NCI-H2171 (cell line): ENCODE data around the gene POLR1G.

Experiments used
- DNase-seq: peaks from one replicate; lab custom pipeline; 2025; lab: John Stamatoyannopoulos, UW

Gene POLR1G

GRCh38 chr19:45406226-45407090 lies at the start of gene POLR1G:
TSS of gene POLR1G (plus strand) at chr19:45406644. CDS start at chr19:45406697, 53 bp downstream.
- DNase-seq = peak; percentile 84

- no peak for DNase-seq
Observed at GRCh38 chr19:45356760-45357444, 49.5 kb upstream of the POLR1G start.

GRCh38 chr19:45357445-45357783 lies 49.0 kb upstream of the POLR1G start:
- DNase-seq = no peak

- no peak for DNase-seq
Observed at GRCh38 chr19:45358213-45358792, 48.1 kb upstream of the POLR1G start.

- DNase-seq = no peak
Observed at GRCh38 chr19:45361608-45362007, 44.8 kb upstream of the POLR1G start.

GRCh38 chr19:45362291-45362690 lies 44.2 kb upstream of the POLR1G start:
- DNase-seq = no peak

- no peak for DNase-seq
Observed at GRCh38 chr19:45363861-45364459, 42.5 kb upstream of the POLR1G start.

GRCh38 chr19:45364696-45365095 lies 41.7 kb upstream of the POLR1G start:
- DNase-seq = no peak

GRCh38 chr19:45368127-45368526 lies 38.3 kb upstream of the POLR1G start:
- DNase-seq = no peak

GRCh38 chr19:45368737-45369340 lies 37.6 kb upstream of the POLR1G start:
- no peak for DNase-seq

GRCh38 chr19:45370410-45371204 lies 35.8 kb upstream of the POLR1G start, which contains the start of gene ERCC2:
TSS of gene ERCC2 (minus strand) at chr19:45370573. CDS start at chr19:45370540, 33 bp downstream.
- DNase-seq = peak; percentile 98

- no peak for DNase-seq
Observed at GRCh38 chr19:45376045-45376724, 30.3 kb upstream of the POLR1G start.

- no peak for DNase-seq
Observed at GRCh38 chr19:45380107-45380506, 26.3 kb upstream of the POLR1G start.

GRCh38 chr19:45382426-45382825 lies 24.0 kb upstream of the POLR1G start:
- DNase-seq = no peak

- no peak for DNase-seq
Observed at GRCh38 chr19:45385392-45386221, 20.8 kb upstream of the POLR1G start.

- DNase-seq = no peak
Observed at GRCh38 chr19:45391346-45391745, 15.1 kb upstream of the POLR1G start.

GRCh38 chr19:45391871-45392665 lies 14.4 kb upstream of the POLR1G start:
- DNase-seq = no peak

GRCh38 chr19:45395821-45396617 lies 10.4 kb upstream of the POLR1G start:
- DNase-seq = no peak
